ENCODE measurements around the gene SLC39A9. TPM values are rescaled to one million over a fixed set of nuclear protein-coding genes. Genes with fewer than 3 reads are reported as not detected.

The SLC39A9 gene
- total RNA-seq, 1 donor from 2014 or later = 41.2 TPM

DNA sequence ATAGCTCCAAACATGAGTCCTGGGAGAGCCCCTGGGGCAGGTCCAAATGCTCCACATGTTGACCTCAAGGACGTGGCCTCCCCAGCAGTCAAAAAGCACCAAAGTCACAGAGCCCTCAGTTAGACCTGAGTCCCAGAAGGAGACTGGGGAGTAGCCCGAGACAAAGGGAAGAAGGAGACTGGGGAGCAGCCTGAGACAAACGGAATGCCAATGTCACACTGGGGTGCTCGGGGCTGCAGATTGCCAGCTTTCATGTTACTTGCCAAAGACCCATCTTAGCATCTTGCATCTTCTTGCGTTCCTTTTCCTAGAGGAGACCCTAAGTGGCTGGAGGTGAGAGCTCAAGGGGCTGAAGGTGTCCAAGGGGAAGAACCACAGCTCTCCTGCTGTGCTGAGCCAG lies 100.9 kb downstream of the SLC39A9 start:
- Mint-ChIP-seq H3K4me1 (ENCODE audit: unreplicated experiment) (no peaks in the 10 kb centered on the region), H3K36me3 (ENCODE audit: low read depth, unreplicated experiment) (no peaks in the 10 kb centered on the region), H3K9me3 (ENCODE audit: unreplicated experiment) (no peaks in the 10 kb centered on the region), H3K27me3 (ENCODE audit: unreplicated experiment) (peaks cover 16% of the 10 kb centered on the region), H3K27ac (ENCODE audit: unreplicated experiment) (no peak overlapping the region), H3K4me3 (ENCODE audit: unreplicated experiment) (no peak overlapping the region)
- DNase-seq (ENCODE audit: low spot score) = no peak
- TF ChIP-seq, protein P1, sequence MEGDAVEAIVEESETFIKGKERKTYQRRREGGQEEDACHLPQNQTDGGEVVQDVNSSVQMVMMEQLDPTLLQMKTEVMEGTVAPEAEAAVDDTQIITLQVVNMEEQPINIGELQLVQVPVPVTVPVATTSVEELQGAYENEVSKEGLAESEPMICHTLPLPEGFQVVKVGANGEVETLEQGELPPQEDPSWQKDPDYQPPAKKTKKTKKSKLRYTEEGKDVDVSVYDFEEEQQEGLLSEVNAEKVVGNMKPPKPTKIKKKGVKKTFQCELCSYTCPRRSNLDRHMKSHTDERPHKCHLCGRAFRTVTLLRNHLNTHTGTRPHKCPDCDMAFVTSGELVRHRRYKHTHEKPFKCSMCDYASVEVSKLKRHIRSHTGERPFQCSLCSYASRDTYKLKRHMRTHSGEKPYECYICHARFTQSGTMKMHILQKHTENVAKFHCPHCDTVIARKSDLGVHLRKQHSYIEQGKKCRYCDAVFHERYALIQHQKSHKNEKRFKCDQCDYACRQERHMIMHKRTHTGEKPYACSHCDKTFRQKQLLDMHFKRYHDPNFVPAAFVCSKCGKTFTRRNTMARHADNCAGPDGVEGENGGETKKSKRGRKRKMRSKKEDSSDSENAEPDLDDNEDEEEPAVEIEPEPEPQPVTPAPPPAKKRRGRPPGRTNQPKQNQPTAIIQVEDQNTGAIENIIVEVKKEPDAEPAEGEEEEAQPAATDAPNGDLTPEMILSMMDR (IDR thresholded peaks at IDR 0.05; ENCODE audit: unreplicated experiment) = no peak

DNA sequence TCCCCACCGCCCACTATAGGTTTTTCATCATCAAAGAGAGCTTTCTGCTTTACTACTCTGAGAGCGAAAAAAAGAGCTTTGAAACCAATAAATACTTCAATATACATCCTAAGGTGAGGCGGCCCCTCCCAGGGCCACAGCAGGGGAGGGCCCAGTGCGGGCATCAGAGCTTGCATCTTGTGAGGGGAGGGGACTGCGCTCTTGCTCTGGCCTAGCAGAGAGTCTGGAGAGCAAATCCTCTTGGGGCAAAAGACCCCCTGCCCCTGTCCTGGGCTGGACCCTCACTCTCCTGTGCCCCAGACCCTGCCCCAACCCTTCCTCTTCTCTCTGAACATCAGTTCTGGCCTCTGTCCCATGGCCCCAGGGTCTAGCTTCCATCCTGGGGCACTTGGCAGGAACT lies 101.6 kb downstream of the SLC39A9 start:
- Mint-ChIP-seq H3K4me1 (ENCODE audit: unreplicated experiment) (no peaks in the 10 kb centered on the region), H3K27me3 (ENCODE audit: unreplicated experiment) (peaks cover 11% of the 10 kb centered on the region), H3K27ac (ENCODE audit: unreplicated experiment) (no peak overlapping the region), H3K4me3 (ENCODE audit: unreplicated experiment) (no peak overlapping the region), H3K36me3 (ENCODE audit: low read depth, unreplicated experiment) (no peaks in the 10 kb centered on the region), H3K9me3 (ENCODE audit: unreplicated experiment) (no peaks in the 10 kb centered on the region)
- TF ChIP-seq, protein P1 (IDR thresholded peaks at IDR 0.05; ENCODE audit: unreplicated experiment) = no peak
- no peak for DNase-seq (ENCODE audit: low spot score)

DNA sequence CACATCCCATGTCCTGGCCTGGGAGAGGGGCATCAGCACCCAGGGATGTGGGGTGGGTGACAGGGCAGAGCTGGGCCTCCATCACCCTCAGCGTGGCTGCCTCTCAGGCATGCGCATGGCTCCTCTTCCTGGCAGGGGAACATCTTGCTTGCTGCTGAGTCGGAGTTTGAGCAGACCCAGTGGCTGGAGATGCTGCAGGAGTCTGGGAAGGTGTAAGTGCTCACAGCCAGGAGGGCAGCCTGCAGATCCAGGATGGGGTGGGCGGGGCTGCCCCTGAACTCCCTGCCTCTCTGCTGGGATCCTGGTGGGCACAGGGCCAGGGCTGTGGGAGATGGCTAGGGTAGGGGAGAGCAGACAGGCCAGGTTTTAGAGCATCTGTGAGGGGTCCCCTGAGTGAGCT lies 102.2 kb downstream of the SLC39A9 start:
- TF ChIP-seq, protein P1 (IDR thresholded peaks at IDR 0.05; ENCODE audit: unreplicated experiment) = no peak
- H3K4me1 Mint-ChIP-seq (ENCODE audit: unreplicated experiment) = no peaks in the 10 kb centered on the region
- H3K27me3 Mint-ChIP-seq (ENCODE audit: unreplicated experiment) = peaks cover 11% of the 10 kb centered on the region
- no peaks in the 10 kb centered on the region for H3K9me3 Mint-ChIP-seq (ENCODE audit: unreplicated experiment)
- no peak for DNase-seq (ENCODE audit: low spot score)
- no peak overlapping the region for H3K4me3 Mint-ChIP-seq (ENCODE audit: unreplicated experiment)
- H3K27ac Mint-ChIP-seq (ENCODE audit: unreplicated experiment) = no peak overlapping the region
- no peaks in the 10 kb centered on the region for H3K36me3 Mint-ChIP-seq (ENCODE audit: low read depth, unreplicated experiment)

DNA sequence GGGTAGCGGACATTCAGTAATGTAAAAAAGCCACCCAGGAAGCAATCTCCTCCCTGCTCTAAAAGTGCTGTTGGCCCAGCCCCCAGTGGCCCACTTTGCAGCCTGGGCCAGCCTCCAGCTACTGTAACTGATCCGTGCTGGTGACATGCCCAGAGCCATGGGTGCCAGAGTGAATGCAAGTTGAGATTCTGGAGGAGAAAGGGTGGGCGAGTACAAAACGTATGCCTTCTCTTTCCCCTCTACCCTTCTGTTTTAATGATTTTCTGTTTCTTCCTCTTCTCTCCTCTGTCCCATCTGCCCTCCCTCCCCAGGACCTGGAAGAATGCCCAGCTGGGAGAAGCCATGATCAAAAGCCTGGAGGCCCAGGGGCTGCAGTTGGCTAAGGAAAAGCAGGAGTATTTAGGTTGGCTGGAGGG lies 102.9 kb downstream of the SLC39A9 start:
- no peak overlapping the region for H3K4me3 Mint-ChIP-seq (ENCODE audit: unreplicated experiment)
- no peak overlapping the region for H3K27ac Mint-ChIP-seq (ENCODE audit: unreplicated experiment)
- no peaks in the 10 kb centered on the region for H3K36me3 Mint-ChIP-seq (ENCODE audit: low read depth, unreplicated experiment)
- TF ChIP-seq, protein P1 (IDR thresholded peaks at IDR 0.05; ENCODE audit: unreplicated experiment) = no peak
- peaks cover 5% of the 10 kb centered on the region for H3K4me1 Mint-ChIP-seq (ENCODE audit: unreplicated experiment)
- H3K27me3 Mint-ChIP-seq (ENCODE audit: unreplicated experiment) = peaks cover 9% of the 10 kb centered on the region
- no peaks in the 10 kb centered on the region for H3K9me3 Mint-ChIP-seq (ENCODE audit: unreplicated experiment)
- no peak for DNase-seq (ENCODE audit: low spot score)

DNA sequence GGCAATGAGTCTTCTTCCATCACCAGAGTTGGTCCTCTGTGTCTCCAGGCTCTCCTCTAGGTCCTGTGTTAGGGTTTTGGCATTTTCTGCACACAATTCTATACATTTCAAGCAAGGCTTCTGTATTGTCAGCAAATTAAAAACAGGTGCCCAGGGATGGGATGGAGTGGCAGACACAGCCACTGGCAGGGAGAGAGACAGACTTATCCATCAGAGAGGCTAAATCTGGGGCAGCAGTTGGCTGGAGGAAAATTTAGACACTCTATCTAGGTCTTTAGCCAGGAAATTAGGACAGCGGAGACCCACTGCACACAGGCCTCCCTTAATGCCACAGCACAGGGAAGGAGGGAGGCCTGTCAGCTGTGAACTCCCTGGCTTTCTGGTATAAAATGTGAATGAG lies 106.3 kb downstream of the SLC39A9 start:
- TF ChIP-seq, protein P1 (IDR thresholded peaks at IDR 0.05; ENCODE audit: unreplicated experiment) = no peak
- no peaks in the 10 kb centered on the region for H3K36me3 Mint-ChIP-seq (ENCODE audit: low read depth, unreplicated experiment)
- H3K4me1 Mint-ChIP-seq (ENCODE audit: unreplicated experiment) = peaks cover 11% of the 10 kb centered on the region
- DNase-seq (ENCODE audit: low spot score) = no peak
- H3K27me3 Mint-ChIP-seq (ENCODE audit: unreplicated experiment) = peaks cover 7% of the 10 kb centered on the region
- H3K4me3 Mint-ChIP-seq (ENCODE audit: unreplicated experiment) = no peak overlapping the region
- no peaks in the 10 kb centered on the region for H3K9me3 Mint-ChIP-seq (ENCODE audit: unreplicated experiment)
- no peak overlapping the region for H3K27ac Mint-ChIP-seq (ENCODE audit: unreplicated experiment)

Data from endothelial cell (in vitro differentiated cells).